Measurements from ENCODE around the gene CAMSAP1. TPM values are rescaled to one million over a fixed set of nuclear protein-coding genes. Genes with fewer than 3 reads are reported as not detected.

CAMSAP1 gene
- total and polyA plus RNA-seq, 10 of the 15 experiments (the other 5 are each of a cell fraction or from before 2014, with no cell fraction given): 1.4 to 24.7 (median 8.0) TPM

DNA sequence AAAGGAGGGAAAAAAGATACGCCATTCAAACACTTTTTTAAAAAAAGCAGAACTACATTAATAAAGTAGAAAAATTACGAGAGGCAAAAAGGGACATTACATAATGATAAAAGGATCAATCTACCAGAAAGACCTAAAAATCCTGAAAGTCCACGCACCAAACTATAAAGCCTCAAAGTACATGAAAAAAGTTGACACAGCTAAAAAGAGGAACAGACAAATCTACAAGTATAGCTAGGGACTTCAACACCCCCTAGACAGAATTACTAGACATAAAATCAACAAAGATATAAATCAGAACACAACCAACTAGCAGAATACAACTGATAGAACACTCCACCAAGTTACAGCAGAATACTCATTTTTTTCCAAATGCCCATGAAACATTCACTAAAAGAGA lies 11.1 kb downstream of the CAMSAP1 start:
- FAIRE-seq: no peak
- WGBS (ENCODE audit: insufficient coverage, insufficient replicate concordance, low lambda C conversion rate, missing lambda C conversion rate): 100% methylated on average over 3 of the region's 3 CpGs
- CTCF ChIA-PET: no interaction called here

DNA sequence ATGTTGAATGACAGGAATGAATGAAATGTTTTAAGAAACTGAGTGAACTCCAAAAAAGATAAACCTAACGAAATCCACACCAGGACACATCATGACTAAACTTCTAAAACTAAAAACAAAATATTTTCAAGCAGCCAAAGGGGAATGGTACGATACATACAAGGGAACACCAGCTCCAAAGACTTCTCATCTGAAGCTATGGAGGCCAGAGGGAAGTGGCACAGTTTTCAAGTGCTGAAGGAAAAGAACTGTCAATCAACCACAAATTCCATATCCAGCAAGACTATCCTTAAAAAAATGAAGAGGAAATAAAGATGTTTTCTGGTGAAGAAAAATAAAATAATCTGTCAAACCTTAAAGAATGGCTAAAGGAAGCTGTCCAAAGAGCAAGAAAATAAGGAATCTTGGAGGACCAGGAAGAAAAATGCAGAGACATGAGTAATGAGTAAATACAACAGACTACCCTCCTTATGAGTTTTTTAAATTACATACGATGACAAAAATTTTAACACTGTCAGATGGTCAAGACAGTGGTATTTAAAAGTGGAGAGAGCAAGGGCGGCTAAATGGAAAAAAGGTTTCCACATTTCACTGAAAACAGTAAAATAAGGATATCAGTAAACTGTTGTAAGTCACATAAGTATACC lies 12.0 kb downstream of the CAMSAP1 start:
- WGBS (ENCODE audit: insufficient coverage, insufficient replicate concordance, low lambda C conversion rate, missing lambda C conversion rate): 65% methylated on average over 4 of the region's 4 CpGs
- FAIRE-seq (no peak), DNase-seq (ENCODE audit: low read depth, low spot score) (no peak), ATAC-seq (no peak)
- Histone ChIP-seq H3K79me2 (ENCODE audit: control insufficient read depth, insufficient read depth, low read length) (peaks cover 27% of the 10 kb centered on the region), H4K20me1 (ENCODE audit: control insufficient read depth, insufficient read depth) (no peaks in the 10 kb centered on the region; the same call in 1 of the 2 replicates), H3K4me3 (no peak overlapping the region), H2AFZ (ENCODE audit: control insufficient read depth, low read depth, low read length) (no peak overlapping the region), H3K4me1 (ENCODE audit: control insufficient read depth, insufficient read depth, low read length) (0 out of 2 replicates have a peak, but pooled peaks cover 3% of the 10 kb centered on the region), H3K27me3 (replicated peaks in 1 of 2; ENCODE audit: control insufficient read depth in 2 of 2, insufficient read depth in 2 of 2, low read length in 1 of 2) (no peaks in the 10 kb centered on the region), H3K27ac (ENCODE audit: control insufficient read depth, insufficient read depth) (no peak overlapping the region), H3K36me3 (ENCODE audit: control insufficient read depth in 2 of 2, insufficient read depth in 2 of 2, low read length in 1 of 2) (no peaks in the 10 kb centered on the region), H3K4me2 (ENCODE audit: control insufficient read depth, insufficient read depth) (no peak overlapping the region), H3K9ac (ENCODE audit: control insufficient read depth, insufficient read depth, low read length) (no peak overlapping the region), H3K9me3 (replicated peaks; ENCODE audit: control insufficient read depth, insufficient read depth, low read length) (no peaks in the 10 kb centered on the region; the same call in 2 of the 3 replicates)
- BruUV-seq (replicated peaks): no TSS peak
- in situ Hi-C loops (cut with MboI): no loop called here
- RAD21 ChIA-PET (ENCODE audit: unreplicated experiment): no interaction called here
- TF ChIP-seq, protein P1, sequence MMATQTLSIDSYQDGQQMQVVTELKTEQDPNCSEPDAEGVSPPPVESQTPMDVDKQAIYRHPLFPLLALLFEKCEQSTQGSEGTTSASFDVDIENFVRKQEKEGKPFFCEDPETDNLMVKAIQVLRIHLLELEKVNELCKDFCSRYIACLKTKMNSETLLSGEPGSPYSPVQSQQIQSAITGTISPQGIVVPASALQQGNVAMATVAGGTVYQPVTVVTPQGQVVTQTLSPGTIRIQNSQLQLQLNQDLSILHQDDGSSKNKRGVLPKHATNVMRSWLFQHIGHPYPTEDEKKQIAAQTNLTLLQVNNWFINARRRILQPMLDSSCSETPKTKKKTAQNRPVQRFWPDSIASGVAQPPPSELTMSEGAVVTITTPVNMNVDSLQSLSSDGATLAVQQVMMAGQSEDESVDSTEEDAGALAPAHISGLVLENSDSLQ (IDR thresholded peaks at IDR 0.05): peak; percentile 54
- no peak for TF ChIP-seq ZNF384 (IDR thresholded peaks at IDR 0.05; ENCODE audit: borderline replicate concordance, low read depth, low read length)
- intact Hi-C loops (cut with micrococcal nuclease; ENCODE audit: unreplicated experiment): no loop called here
- POLR2A ChIA-PET: no interaction called here
- CTCF ChIA-PET: no interaction called here
- SMC1A ChIA-PET (ENCODE audit: uncharacterized antibody, unreplicated experiment): no interaction called here

More for the DNA sequence above, 11.1 kb downstream of the CAMSAP1 start:
- ATAC-seq: no peak
- no peak for DNase-seq (ENCODE audit: low read depth, low spot score)
- intact Hi-C loops (cut with micrococcal nuclease; ENCODE audit: unreplicated experiment): no loop called here
- Histone ChIP-seq H4K20me1 (ENCODE audit: control insufficient read depth, insufficient read depth) (no peaks in the 10 kb centered on the region; the same call in 1 of the 2 replicates), H3K36me3 (ENCODE audit: control insufficient read depth in 2 of 2, insufficient read depth in 2 of 2, low read length in 1 of 2) (no peaks in the 10 kb centered on the region), H3K9me3 (replicated peaks; ENCODE audit: control insufficient read depth, insufficient read depth, low read length) (no peaks in the 10 kb centered on the region; the same call in 2 of the 3 replicates), H3K4me1 (ENCODE audit: control insufficient read depth, insufficient read depth, low read length) (0 out of 2 replicates have a peak, but pooled peaks cover 3% of the 10 kb centered on the region), H3K9ac (ENCODE audit: control insufficient read depth, insufficient read depth, low read length) (no peak overlapping the region), H3K4me3 (no peak overlapping the region), H2AFZ (ENCODE audit: control insufficient read depth, low read depth, low read length) (no peak overlapping the region), H3K27ac (ENCODE audit: control insufficient read depth, insufficient read depth) (no peak overlapping the region), H3K27me3 (replicated peaks in 1 of 2; ENCODE audit: control insufficient read depth in 2 of 2, insufficient read depth in 2 of 2, low read length in 1 of 2) (no peaks in the 10 kb centered on the region), H3K79me2 (ENCODE audit: control insufficient read depth, insufficient read depth, low read length) (peaks cover 27% of the 10 kb centered on the region), H3K4me2 (ENCODE audit: control insufficient read depth, insufficient read depth) (no peak overlapping the region)
- ChIA-PET RAD21 (ENCODE audit: unreplicated experiment) (no interaction called here), POLR2A (no interaction called here), SMC1A (ENCODE audit: uncharacterized antibody, unreplicated experiment) (no interaction called here)
- no peak for TF ChIP-seq SREBF2 (IDR thresholded peaks at IDR 0.05; ENCODE audit: low read length)
- peak; percentile 18; the same call in 1 of the 2 replicates for TF ChIP-seq SPI1 (IDR thresholded peaks at IDR 0.05; ENCODE audit: borderline replicate concordance, insufficient read depth, low read depth, low read length)
- BruUV-seq (replicated peaks): no TSS peak
- in situ Hi-C loops (cut with MboI): no loop called here
